ENCODE results near the gene HS6ST2.

DNA sequence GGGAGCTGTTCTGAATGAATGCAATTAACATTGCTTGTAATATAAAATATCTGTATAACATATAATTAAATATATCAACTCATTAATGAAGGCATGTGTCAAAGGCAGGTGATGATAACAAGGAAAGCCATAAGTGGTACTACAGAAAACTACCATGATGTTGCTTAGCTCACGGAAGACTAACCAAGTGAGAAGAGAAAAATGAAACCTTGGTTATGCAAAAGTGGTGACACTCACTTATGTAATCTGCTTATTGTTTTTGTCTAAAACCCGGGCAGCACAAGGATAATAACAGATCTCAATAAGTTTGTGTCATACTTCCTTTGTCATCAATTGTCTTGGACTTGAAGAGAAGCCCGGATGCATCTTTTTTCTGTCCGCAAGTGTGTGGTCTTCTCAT is 156.4 kb downstream of the HS6ST2 start:
- TF ChIP-seq ZNF146 (tag by site-specific recombination; IDR thresholded peaks at IDR 0.05) (no peak), ZNF843 (tag by site-specific recombination; IDR thresholded peaks at IDR 0.05) (no peak), ZBTB21 (tag by site-specific recombination; IDR thresholded peaks at IDR 0.05) (no peak), ZBTB7A (tag by site-specific recombination; IDR thresholded peaks at IDR 0.05; ENCODE audit: low read depth) (no peak), GLI4 (tag by site-specific recombination; IDR thresholded peaks at IDR 0.05) (no peak), ZNF677 (tag by site-specific recombination; IDR thresholded peaks at IDR 0.05) (no peak)
- TF ChIP-seq, protein P1, sequence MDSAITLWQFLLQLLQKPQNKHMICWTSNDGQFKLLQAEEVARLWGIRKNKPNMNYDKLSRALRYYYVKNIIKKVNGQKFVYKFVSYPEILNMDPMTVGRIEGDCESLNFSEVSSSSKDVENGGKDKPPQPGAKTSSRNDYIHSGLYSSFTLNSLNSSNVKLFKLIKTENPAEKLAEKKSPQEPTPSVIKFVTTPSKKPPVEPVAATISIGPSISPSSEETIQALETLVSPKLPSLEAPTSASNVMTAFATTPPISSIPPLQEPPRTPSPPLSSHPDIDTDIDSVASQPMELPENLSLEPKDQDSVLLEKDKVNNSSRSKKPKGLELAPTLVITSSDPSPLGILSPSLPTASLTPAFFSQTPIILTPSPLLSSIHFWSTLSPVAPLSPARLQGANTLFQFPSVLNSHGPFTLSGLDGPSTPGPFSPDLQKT (IDR thresholded peaks at IDR 0.05; ENCODE audit: borderline replicate concordance, low read depth, low read length): no peak
- TF ChIP-seq, protein P2, sequence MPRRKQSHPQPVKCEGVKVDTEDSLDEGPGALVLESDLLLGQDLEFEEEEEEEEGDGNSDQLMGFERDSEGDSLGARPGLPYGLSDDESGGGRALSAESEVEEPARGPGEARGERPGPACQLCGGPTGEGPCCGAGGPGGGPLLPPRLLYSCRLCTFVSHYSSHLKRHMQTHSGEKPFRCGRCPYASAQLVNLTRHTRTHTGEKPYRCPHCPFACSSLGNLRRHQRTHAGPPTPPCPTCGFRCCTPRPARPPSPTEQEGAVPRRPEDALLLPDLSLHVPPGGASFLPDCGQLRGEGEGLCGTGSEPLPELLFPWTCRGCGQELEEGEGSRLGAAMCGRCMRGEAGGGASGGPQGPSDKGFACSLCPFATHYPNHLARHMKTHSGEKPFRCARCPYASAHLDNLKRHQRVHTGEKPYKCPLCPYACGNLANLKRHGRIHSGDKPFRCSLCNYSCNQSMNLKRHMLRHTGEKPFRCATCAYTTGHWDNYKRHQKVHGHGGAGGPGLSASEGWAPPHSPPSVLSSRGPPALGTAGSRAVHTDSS (tag by site-specific recombination; IDR thresholded peaks at IDR 0.05): no peak
